Hepatocyte (in vitro differentiated cells): Measurements from ENCODE around the gene CACHD1. TPM values are rescaled to one million over a fixed set of nuclear protein-coding genes. Genes with fewer than 3 reads are reported as not detected.

Experiments used
- DNase-seq: peaks from one replicate; pipeline ENCODE4 v3.0.0-alpha.2; 2016; ENCODE audit warnings: low spot score
- H2AFZ ChIP-seq: fragments of 200-600 bp; sonication (generic); 2 replicates; pipeline ENCODE4 v1.6.0; 2016; ENCODE audit warnings: antibody characterized with exemption, mild to moderate bottlenecking
- H3K27ac ChIP-seq: fragments of 200-600 bp; sonication (generic); 2 replicates; pipeline ENCODE4 v1.5.1; 2016; ENCODE audit warnings: mild to moderate bottlenecking
- H3K27me3 ChIP-seq: fragments of 200-600 bp; sonication (generic); 2 replicates; pipeline ENCODE4 v1.6.1; 2016
- H3K36me3 ChIP-seq: fragments of 200-600 bp; sonication (generic); replicated peaks from 2 replicates; pipeline ENCODE4 v1.5.1; 2016; ENCODE audit warnings: low read depth; ENCODE audit not compliant: insufficient read depth
- H3K4me1 ChIP-seq: fragments of 200-600 bp; sonication (generic); 2 replicates; pipeline ENCODE4 v1.5.1; 2016; ENCODE audit warnings: mild to moderate bottlenecking, moderate library complexity; ENCODE audit not compliant: insufficient read depth
- H3K4me2 ChIP-seq: fragments of 200-600 bp; sonication (generic); 2 replicates; pipeline ENCODE4 v1.6.0; 2016
- H3K4me3 ChIP-seq: fragments of 200-600 bp; sonication (generic); 2 replicates; pipeline ENCODE4 v1.5.1; 2016; ENCODE audit warnings: mild to moderate bottlenecking
- H3K79me2 ChIP-seq: fragments of 200-600 bp; sonication (generic); 2 replicates; pipeline ENCODE4 v1.6.0; 2017; ENCODE audit warnings: mild to moderate bottlenecking
- H3K9me2 ChIP-seq: fragments of 200-600 bp; sonication (generic); replicated peaks from 2 replicates; pipeline ENCODE4 v1.6.0; 2017; ENCODE audit warnings: mild to moderate bottlenecking; ENCODE audit not compliant: insufficient read depth
- H3K9me3 ChIP-seq: fragments of 200-600 bp; sonication (generic); 2 replicates; pipeline ENCODE4 v1.5.1; 2016; ENCODE audit warnings: low read depth, mild to moderate bottlenecking
- H4K20me1 ChIP-seq: fragments of 200-600 bp; sonication (generic); 2 replicates; pipeline ENCODE4 v1.6.0; 2016; ENCODE audit warnings: mild to moderate bottlenecking; ENCODE audit not compliant: insufficient read depth, poor library complexity, severe bottlenecking
- CTCF ChIP-seq: fragments of 200-600 bp; sonication (generic); IDR thresholded peaks from 2 replicates; pipeline ENCODE4 v1.5.1; 2016; ENCODE audit warnings: antibody characterized with exemption, mild to moderate bottlenecking; ENCODE audit not compliant: poor library complexity
- EZH2 ChIP-seq: fragments of 200-600 bp; sonication (generic); IDR thresholded peaks from 2 replicates; pipeline ENCODE4 v1.6.1; 2016; ENCODE audit warnings: antibody characterized with exemption, mild to moderate bottlenecking, borderline replicate concordance
- EZH2phosphoT487 ChIP-seq: fragments of 200-600 bp; sonication (generic); IDR thresholded peaks from one replicate; pipeline ENCODE4 v1.6.1; 2018; ENCODE audit warnings: antibody characterized with exemption, mild to moderate bottlenecking, low read depth, moderate library complexity; ENCODE audit not compliant: unreplicated experiment, severe bottlenecking
- WGBS: methylation state at CpG from one replicate; pipeline ENCODE4 v1.1.6; 2016; ENCODE audit warnings: low lambda C conversion rate; ENCODE audit errors: missing lambda C conversion rate; 5-methylcytosine and 5-hydroxymethylcytosine counted together
- polyA plus RNA-seq: library from polyadenylated mRNA; unstranded; fragments of >200 nt; fragmentation: Nextera tagmentation; extraction: Ambion mirVana; gene quantifications from 2 replicates; pipeline ENCODE4 v1.2.1, GENCODE V29; 2016
- total RNA-seq: library from RNA; depleted of rRNA; stranded (reverse); fragments of >200 nt; gene quantifications from 2 replicates; pipeline ENCODE4 v1.2.3, GENCODE V29; 2014

Gene CACHD1
- total and polyA plus RNA-seq, 2 experiments from 2014 or later: 23.8 to 39.7 TPM

GRCh38 chr1:64440183-64440826, 29.6 kb upstream of the CACHD1 start:
- no peaks in the 10 kb centered on the region for H3K27me3 ChIP-seq
- H3K4me1 ChIP-seq: no peaks in the 10 kb centered on the region
- H3K36me3 ChIP-seq: no peaks in the 10 kb centered on the region
- TF ChIP-seq CTCF: no peak
- TF ChIP-seq EZH2: no peak
- TF ChIP-seq EZH2phosphoT487: no peak
- no peaks in the 10 kb centered on the region for H3K79me2 ChIP-seq
- H3K4me2 ChIP-seq: no peak overlapping the region
- H3K9me3 ChIP-seq: no peaks in the 10 kb centered on the region
- H4K20me1 ChIP-seq: no peaks in the 10 kb centered on the region
- H3K9me2 ChIP-seq: no peaks in the 10 kb centered on the region
- no peak overlapping the region for H2AFZ ChIP-seq
- H3K4me3 ChIP-seq: no peak overlapping the region
- DNase-seq: no peak
- H3K27ac ChIP-seq: no peak overlapping the region
- WGBS: 59% methylated on average over 7 of the region's 7 CpGs

DNA sequence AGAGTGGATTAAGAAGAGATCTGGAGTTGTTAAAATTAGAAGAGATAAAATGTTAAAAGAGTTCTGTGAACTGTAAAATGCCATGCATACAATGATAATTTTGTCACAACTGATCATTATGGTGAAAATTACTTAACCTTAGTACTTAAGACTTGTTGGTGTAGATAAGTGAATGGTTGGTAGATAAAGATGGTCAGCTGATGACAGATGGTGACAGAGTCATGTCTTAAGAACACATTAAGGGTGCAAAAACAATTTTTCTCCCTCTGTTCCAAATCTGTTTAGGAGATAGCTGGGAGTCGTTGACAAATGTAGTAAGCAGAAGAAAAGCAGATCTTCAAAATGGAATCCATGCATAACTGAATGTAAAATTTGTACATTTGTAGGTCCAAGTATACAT, 18.5 kb upstream of the CACHD1 start:
- H3K9me2 ChIP-seq: no peaks in the 10 kb centered on the region
- H3K27me3 ChIP-seq: no peaks in the 10 kb centered on the region
- no peak overlapping the region for H3K27ac ChIP-seq
- H3K4me2 ChIP-seq: no peak overlapping the region
- TF ChIP-seq EZH2phosphoT487: no peak
- TF ChIP-seq CTCF: no peak
- TF ChIP-seq EZH2: no peak
- no peak overlapping the region for H2AFZ ChIP-seq
- no peaks in the 10 kb centered on the region for H3K9me3 ChIP-seq
- no peak overlapping the region for H3K4me3 ChIP-seq
- DNase-seq: no peak
- no peaks in the 10 kb centered on the region for H3K36me3 ChIP-seq
- no peaks in the 10 kb centered on the region for H4K20me1 ChIP-seq
- 65% methylated on average over 1 of the region's 1 CpG for WGBS
- H3K4me1 ChIP-seq: no peaks in the 10 kb centered on the region
- H3K79me2 ChIP-seq: no peaks in the 10 kb centered on the region

- H3K4me3 ChIP-seq: no peak overlapping the region
- TF ChIP-seq CTCF: no peak
- no peaks in the 10 kb centered on the region for H3K9me2 ChIP-seq
- no peaks in the 10 kb centered on the region for H3K27me3 ChIP-seq
- no peak for DNase-seq
- H2AFZ ChIP-seq: no peak overlapping the region
- no peaks in the 10 kb centered on the region for H3K79me2 ChIP-seq
- WGBS: 64% methylated on average over 3 of the region's 3 CpGs
- no peaks in the 10 kb centered on the region for H3K4me1 ChIP-seq
- H3K9me3 ChIP-seq: no peaks in the 10 kb centered on the region
- no peaks in the 10 kb centered on the region for H4K20me1 ChIP-seq
- H3K36me3 ChIP-seq: no peaks in the 10 kb centered on the region
- no peak overlapping the region for H3K27ac ChIP-seq
- H3K4me2 ChIP-seq: no peak overlapping the region
These were observed 16.2 kb upstream of the CACHD1 start for GRCh38 chr1:64453688-64454087.

DNA sequence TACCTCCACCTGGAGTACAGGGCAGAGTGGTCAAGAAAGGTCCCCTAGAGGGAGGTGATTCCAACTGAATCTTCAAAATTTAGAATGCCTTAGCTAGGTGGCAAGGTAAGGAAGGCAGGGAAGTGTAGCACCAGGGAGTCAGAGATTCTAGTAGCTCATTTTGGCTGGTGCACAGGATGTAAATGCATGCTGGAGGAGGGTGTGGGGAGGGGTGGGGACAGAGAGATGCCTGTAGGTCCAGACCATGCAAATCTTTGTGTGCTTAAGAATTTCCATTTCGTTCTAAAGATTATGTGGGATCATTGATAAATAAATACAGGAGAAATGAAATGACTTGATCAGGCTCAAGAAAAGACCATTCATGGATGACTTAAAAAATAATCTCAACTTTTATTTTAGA, 11.0 kb upstream of the CACHD1 start:
- H3K27ac ChIP-seq: no peak overlapping the region
- H3K4me2 ChIP-seq: no peak overlapping the region
- H3K79me2 ChIP-seq: no peaks in the 10 kb centered on the region
- H3K4me1 ChIP-seq: no peaks in the 10 kb centered on the region
- TF ChIP-seq EZH2phosphoT487: no peak
- TF ChIP-seq CTCF: no peak
- TF ChIP-seq EZH2: no peak
- no peak overlapping the region for H3K4me3 ChIP-seq
- H2AFZ ChIP-seq: no peak overlapping the region
- WGBS: 92% methylated on average over 1 of the region's 1 CpG
- H3K36me3 ChIP-seq: no peaks in the 10 kb centered on the region
- DNase-seq: no peak
- no peaks in the 10 kb centered on the region for H3K9me2 ChIP-seq
- no peaks in the 10 kb centered on the region for H4K20me1 ChIP-seq
- H3K27me3 ChIP-seq: no peaks in the 10 kb centered on the region
- no peaks in the 10 kb centered on the region for H3K9me3 ChIP-seq
